ENCODE data around the gene DBX2. TPM values are rescaled to one million over a fixed set of nuclear protein-coding genes. Genes with fewer than 3 reads are reported as not detected.
"Not testable (repeated sequence)": the region's sequence is repeated elsewhere in the genome, so short reads cannot be mapped to it uniquely, and the experiment has no call there.

Gene DBX2
- total and polyA plus RNA-seq, 4 donors = not detected

DNA sequence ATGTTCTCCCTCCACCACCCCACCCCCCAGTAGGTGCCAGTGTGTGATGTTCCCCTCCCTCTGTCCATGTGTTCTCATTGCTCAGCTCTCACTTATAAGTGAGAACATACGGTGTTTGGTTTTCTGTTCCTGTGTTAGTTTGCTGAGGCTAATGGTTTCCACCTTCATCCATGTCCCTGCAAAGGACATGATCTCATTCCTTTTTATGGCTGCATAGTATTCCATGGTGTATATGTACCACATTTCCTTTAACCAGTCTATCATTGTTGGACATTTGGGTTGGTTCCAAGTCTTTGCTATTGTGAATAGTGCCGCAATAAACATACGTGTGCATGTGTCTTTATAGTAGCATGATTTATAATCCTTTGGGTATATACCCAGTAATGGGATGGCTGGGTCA, 33.3 kb upstream of the DBX2 start:
- not testable (repeated sequence) for H3K36me3 ChIP-seq (ENCODE audit: control insufficient read depth in 4 of 4, insufficient read depth in 3 of 4, low read depth in 1 of 4, low read length in 3 of 4); H3K4me1 ChIP-seq (ENCODE audit: control insufficient read depth in 4 of 4, insufficient read depth in 4 of 4, low read length in 3 of 4); H3K27me3 ChIP-seq (ENCODE audit: control insufficient read depth in 4 of 4, insufficient read depth in 4 of 4, low read length in 3 of 4); H3K9me3 ChIP-seq (ENCODE audit: control insufficient read depth in 4 of 4, low read length in 3 of 4); H3K9ac ChIP-seq (ENCODE audit: low read depth in 1 of 2, low read length in 2 of 2); H3K27ac ChIP-seq (ENCODE audit: low read depth in 1 of 2, low read length in 2 of 2); H3K4me3 ChIP-seq (ENCODE audit: low read depth in 1 of 3, low read length in 3 of 3); DNase-seq (ENCODE audit: low spot score)
- WGBS = 89% methylated on average over 3 of the region's 3 CpGs

DNA sequence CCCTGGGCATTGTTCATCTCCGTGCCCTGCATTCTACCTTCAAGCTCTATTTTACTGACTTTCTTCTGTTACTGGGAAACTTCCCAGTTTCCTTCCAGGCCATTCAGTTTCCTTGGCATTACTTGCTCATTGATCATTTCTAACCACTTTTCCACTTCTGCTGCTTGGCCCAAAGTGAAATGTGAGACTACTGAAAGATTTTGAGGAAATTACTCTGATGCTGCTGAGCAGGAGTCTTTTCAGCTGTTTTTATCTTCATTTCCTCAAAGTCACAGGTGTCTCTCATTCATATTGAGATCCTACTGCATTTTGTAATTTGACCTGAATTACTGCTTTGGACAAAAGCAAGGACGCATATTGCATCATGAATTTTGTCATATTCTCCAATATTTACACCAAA, 26.4 kb upstream of the DBX2 start:
- H3K9ac ChIP-seq (ENCODE audit: low read depth in 1 of 2, low read length in 2 of 2) = no peak overlapping the region
- no peak overlapping the region for H3K27ac ChIP-seq (ENCODE audit: low read depth in 1 of 2, low read length in 2 of 2)
- H3K9me3 ChIP-seq (ENCODE audit: control insufficient read depth in 4 of 4, low read length in 3 of 4) = no peaks in the 10 kb centered on the region
- no peak overlapping the region for H3K4me3 ChIP-seq (ENCODE audit: low read depth in 1 of 3, low read length in 3 of 3)
- no peaks in the 10 kb centered on the region for H3K36me3 ChIP-seq (ENCODE audit: control insufficient read depth in 4 of 4, insufficient read depth in 3 of 4, low read depth in 1 of 4, low read length in 3 of 4)
- H3K27me3 ChIP-seq (ENCODE audit: control insufficient read depth in 4 of 4, insufficient read depth in 4 of 4, low read length in 3 of 4) = no peaks in the 10 kb centered on the region
- TF ChIP-seq, protein P1, sequence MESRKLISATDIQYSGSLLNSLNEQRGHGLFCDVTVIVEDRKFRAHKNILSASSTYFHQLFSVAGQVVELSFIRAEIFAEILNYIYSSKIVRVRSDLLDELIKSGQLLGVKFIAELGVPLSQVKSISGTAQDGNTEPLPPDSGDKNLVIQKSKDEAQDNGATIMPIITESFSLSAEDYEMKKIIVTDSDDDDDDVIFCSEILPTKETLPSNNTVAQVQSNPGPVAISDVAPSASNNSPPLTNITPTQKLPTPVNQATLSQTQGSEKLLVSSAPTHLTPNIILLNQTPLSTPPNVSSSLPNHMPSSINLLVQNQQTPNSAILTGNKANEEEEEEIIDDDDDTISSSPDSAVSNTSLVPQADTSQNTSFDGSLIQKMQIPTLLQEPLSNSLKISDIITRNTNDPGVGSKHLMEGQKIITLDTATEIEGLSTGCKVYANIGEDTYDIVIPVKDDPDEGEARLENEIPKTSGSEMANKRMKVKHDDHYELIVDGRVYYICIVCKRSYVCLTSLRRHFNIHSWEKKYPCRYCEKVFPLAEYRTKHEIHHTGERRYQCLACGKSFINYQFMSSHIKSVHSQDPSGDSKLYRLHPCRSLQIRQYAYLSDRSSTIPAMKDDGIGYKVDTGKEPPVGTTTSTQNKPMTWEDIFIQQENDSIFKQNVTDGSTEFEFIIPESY (IDR thresholded peaks at IDR 0.05) = no peak
- TF ChIP-seq EGR1 (IDR thresholded peaks at IDR 0.05; ENCODE audit: low read depth in 2 of 2) = no peak
- TF ChIP-seq RXRA (IDR thresholded peaks at IDR 0.05) = no peak
- no peak for TF ChIP-seq HNF4A (conservative IDR thresholded peaks at IDR 0.05)
- no peak for TF ChIP-seq JUND (IDR thresholded peaks at IDR 0.05)
- no peak for TF ChIP-seq FOXA2 (IDR thresholded peaks at IDR 0.05)
- TF ChIP-seq, protein P2, sequence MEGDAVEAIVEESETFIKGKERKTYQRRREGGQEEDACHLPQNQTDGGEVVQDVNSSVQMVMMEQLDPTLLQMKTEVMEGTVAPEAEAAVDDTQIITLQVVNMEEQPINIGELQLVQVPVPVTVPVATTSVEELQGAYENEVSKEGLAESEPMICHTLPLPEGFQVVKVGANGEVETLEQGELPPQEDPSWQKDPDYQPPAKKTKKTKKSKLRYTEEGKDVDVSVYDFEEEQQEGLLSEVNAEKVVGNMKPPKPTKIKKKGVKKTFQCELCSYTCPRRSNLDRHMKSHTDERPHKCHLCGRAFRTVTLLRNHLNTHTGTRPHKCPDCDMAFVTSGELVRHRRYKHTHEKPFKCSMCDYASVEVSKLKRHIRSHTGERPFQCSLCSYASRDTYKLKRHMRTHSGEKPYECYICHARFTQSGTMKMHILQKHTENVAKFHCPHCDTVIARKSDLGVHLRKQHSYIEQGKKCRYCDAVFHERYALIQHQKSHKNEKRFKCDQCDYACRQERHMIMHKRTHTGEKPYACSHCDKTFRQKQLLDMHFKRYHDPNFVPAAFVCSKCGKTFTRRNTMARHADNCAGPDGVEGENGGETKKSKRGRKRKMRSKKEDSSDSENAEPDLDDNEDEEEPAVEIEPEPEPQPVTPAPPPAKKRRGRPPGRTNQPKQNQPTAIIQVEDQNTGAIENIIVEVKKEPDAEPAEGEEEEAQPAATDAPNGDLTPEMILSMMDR (IDR thresholded peaks at IDR 0.05; ENCODE audit: low read depth, low read length, missing input control) = no peak
- no peak for TF ChIP-seq FOXA1 (IDR thresholded peaks at IDR 0.05)
- no peaks in the 10 kb centered on the region for H3K4me1 ChIP-seq (ENCODE audit: control insufficient read depth in 4 of 4, insufficient read depth in 4 of 4, low read length in 3 of 4)
- WGBS = 63% methylated on average over 2 of the region's 2 CpGs
- no peak for DNase-seq (ENCODE audit: low spot score)

DNA sequence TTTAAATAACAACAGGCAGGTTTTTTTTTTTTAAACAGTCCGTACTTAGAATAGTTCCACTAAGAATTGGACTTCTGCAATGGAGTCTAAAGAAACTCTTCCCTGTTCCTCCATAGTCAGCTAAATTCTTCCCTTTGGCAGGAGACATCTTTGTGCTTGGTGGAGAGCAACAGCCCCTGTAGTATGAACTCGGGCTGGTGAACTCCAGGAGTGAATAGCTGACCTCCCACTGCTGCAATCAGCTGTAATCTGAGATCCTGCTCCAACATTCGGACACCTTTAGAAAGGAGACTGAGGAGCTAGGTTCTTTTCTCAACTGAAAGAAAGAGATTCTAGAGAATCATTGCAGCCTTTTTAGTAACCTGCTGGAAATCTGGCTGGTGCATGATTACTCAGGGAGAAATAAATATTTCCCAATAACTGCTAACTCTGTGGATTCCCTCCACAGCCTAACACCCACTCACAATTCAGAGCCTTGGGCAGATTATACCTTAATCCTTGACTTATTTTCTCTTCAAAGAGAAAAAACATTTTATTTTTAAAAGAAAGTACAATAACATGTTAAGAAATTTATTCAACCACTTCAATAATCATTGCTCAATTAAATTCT, 25.6 kb upstream of the DBX2 start:
- TF ChIP-seq HNF4G (IDR thresholded peaks at IDR 0.05) (no peak), SP1 (IDR thresholded peaks at IDR 0.05) (no peak), FOXA2 (IDR thresholded peaks at IDR 0.05) (no peak)
- TF ChIP-seq, protein P3, sequence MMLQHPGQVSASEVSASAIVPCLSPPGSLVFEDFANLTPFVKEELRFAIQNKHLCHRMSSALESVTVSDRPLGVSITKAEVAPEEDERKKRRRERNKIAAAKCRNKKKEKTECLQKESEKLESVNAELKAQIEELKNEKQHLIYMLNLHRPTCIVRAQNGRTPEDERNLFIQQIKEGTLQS (IDR thresholded peaks at IDR 0.05) = no peak
- TF ChIP-seq, protein P4, sequence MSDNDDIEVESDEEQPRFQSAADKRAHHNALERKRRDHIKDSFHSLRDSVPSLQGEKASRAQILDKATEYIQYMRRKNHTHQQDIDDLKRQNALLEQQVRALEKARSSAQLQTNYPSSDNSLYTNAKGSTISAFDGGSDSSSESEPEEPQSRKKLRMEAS (IDR thresholded peaks at IDR 0.05) = no peak
- Histone ChIP-seq H3K9ac (ENCODE audit: low read depth in 1 of 2, low read length in 2 of 2) (no peak overlapping the region), H3K4me1 (ENCODE audit: control insufficient read depth in 4 of 4, insufficient read depth in 4 of 4, low read length in 3 of 4) (no peaks in the 10 kb centered on the region), H3K9me3 (ENCODE audit: control insufficient read depth in 4 of 4, low read length in 3 of 4) (no peaks in the 10 kb centered on the region), H3K4me3 (ENCODE audit: low read depth in 1 of 3, low read length in 3 of 3) (no peak overlapping the region), H3K27me3 (ENCODE audit: control insufficient read depth in 4 of 4, insufficient read depth in 4 of 4, low read length in 3 of 4) (no peaks in the 10 kb centered on the region), H3K36me3 (ENCODE audit: control insufficient read depth in 4 of 4, insufficient read depth in 3 of 4, low read depth in 1 of 4, low read length in 3 of 4) (no peaks in the 10 kb centered on the region), H3K27ac (ENCODE audit: low read depth in 1 of 2, low read length in 2 of 2) (no peak overlapping the region)
- DNase-seq (ENCODE audit: low spot score) = no peak
- WGBS = 34% methylated on average over 3 of the region's 3 CpGs
